Measurements from ENCODE around the gene PRKCZ. TPM values are rescaled to one million over a fixed set of nuclear protein-coding genes. Genes with fewer than 3 reads are reported as not detected.

The PRKCZ gene
- total RNA-seq, 1 donor from 2014 or later: 55.5 TPM

GRCh38 chr1:2095981-2096736, 45.9 kb downstream of the PRKCZ start:
- Mint-ChIP-seq H3K4me1 (peaks cover 6% of the 10 kb centered on the region), H3K27ac (no peak overlapping the region), H3K36me3 (peaks cover 21% of the 10 kb centered on the region), H3K4me3 (no peak overlapping the region), H3K9me3 (peaks cover 6% of the 10 kb centered on the region), H3K27me3 (ENCODE audit: low read depth) (no peaks in the 10 kb centered on the region)
- no peak for DNase-seq (ENCODE audit: low spot score in 2 of 2, unreplicated experiment in 2 of 2)
- TF ChIP-seq CTCF (IDR thresholded peaks at IDR 0.05; ENCODE audit: unreplicated experiment): no peak

- Mint-ChIP-seq H3K4me1 (peaks cover 6% of the 10 kb centered on the region), H3K36me3 (peaks cover 26% of the 10 kb centered on the region), H3K27ac (no peak overlapping the region), H3K9me3 (peaks cover 6% of the 10 kb centered on the region), H3K27me3 (ENCODE audit: low read depth) (no peaks in the 10 kb centered on the region), H3K4me3 (no peak overlapping the region)
- no peak for DNase-seq (ENCODE audit: low spot score in 2 of 2, unreplicated experiment in 2 of 2)
- no peak for TF ChIP-seq CTCF (IDR thresholded peaks at IDR 0.05; ENCODE audit: unreplicated experiment)
Observed at GRCh38 chr1:2097386-2098300, 47.4 kb downstream of the PRKCZ start.

- no peak overlapping the region for H3K4me3 Mint-ChIP-seq
- H3K36me3 Mint-ChIP-seq: peaks cover 26% of the 10 kb centered on the region
- no peak for TF ChIP-seq CTCF (IDR thresholded peaks at IDR 0.05; ENCODE audit: unreplicated experiment)
- peaks cover 6% of the 10 kb centered on the region for H3K4me1 Mint-ChIP-seq
- H3K9me3 Mint-ChIP-seq: peaks cover 6% of the 10 kb centered on the region
- no peak for DNase-seq (ENCODE audit: low spot score in 2 of 2, unreplicated experiment in 2 of 2)
- H3K27ac Mint-ChIP-seq: no peak overlapping the region
- H3K27me3 Mint-ChIP-seq (ENCODE audit: low read depth): no peaks in the 10 kb centered on the region
Observed at GRCh38 chr1:2098301-2098698, 48.1 kb downstream of the PRKCZ start.

GRCh38 chr1:2098839-2099785, 48.9 kb downstream of the PRKCZ start:
- Mint-ChIP-seq H3K9me3 (peaks cover 6% of the 10 kb centered on the region), H3K27ac (no peak overlapping the region), H3K36me3 (peaks cover 26% of the 10 kb centered on the region), H3K27me3 (ENCODE audit: low read depth) (no peaks in the 10 kb centered on the region), H3K4me3 (no peak overlapping the region), H3K4me1 (peaks cover 6% of the 10 kb centered on the region)
- no peak for DNase-seq (ENCODE audit: low spot score in 2 of 2, unreplicated experiment in 2 of 2)
- no peak for TF ChIP-seq CTCF (IDR thresholded peaks at IDR 0.05; ENCODE audit: unreplicated experiment)
